HUES6 (cell line): ENCODE measurements around the gene ZNF592.

Source experiments
- H3K27ac ChIP-seq: 2 replicates; pipeline ENCODE4 v1.7.0; 2013; ENCODE audit warnings: low read depth, mild to moderate bottlenecking, low read length, inconsistent platforms
- H3K27me3 ChIP-seq: 2 replicates; pipeline ENCODE4 v1.6.1; 2013; ENCODE audit warnings: low read length; ENCODE audit not compliant: control insufficient read depth, insufficient read depth
- H3K36me3 ChIP-seq: 2 replicates; pipeline ENCODE4 v1.6.1; 2013; ENCODE audit warnings: low read length; ENCODE audit not compliant: control insufficient read depth, insufficient read depth
- H3K4me1 ChIP-seq: 2 replicates; pipeline ENCODE4 v1.6.1; 2013; ENCODE audit warnings: low read length; ENCODE audit not compliant: control insufficient read depth, insufficient read depth
- H3K4me3 ChIP-seq: 2 replicates; pipeline ENCODE4 v1.5.1; 2013; ENCODE audit warnings: low read depth, low read length
- H3K9ac ChIP-seq: one replicate; pipeline ENCODE4 v1.6.1; 2013; ENCODE audit warnings: mild to moderate bottlenecking, low read length
- H3K9me3 ChIP-seq: 2 replicates; pipeline ENCODE4 v1.6.1; 2013; ENCODE audit warnings: low read depth, low read length; ENCODE audit not compliant: control insufficient read depth, insufficient read depth

Gene ZNF592

GRCh38 chr15:84819791-84820190 lies 71.4 kb downstream of the ZNF592 start:
- Histone ChIP-seq H3K4me3 (no peak overlapping the region), H3K27ac (no peak overlapping the region), H3K27me3 (no peaks in the 10 kb centered on the region), H3K36me3 (no peaks in the 10 kb centered on the region), H3K9ac (no peak overlapping the region), H3K4me1 (peaks cover 48% of the 10 kb centered on the region), H3K9me3 (no peaks in the 10 kb centered on the region)

GRCh38 chr15:84821501-84822021 lies 73.2 kb downstream of the ZNF592 start:
- H3K9ac ChIP-seq: no peak overlapping the region
- H3K4me1 ChIP-seq: peaks cover 47% of the 10 kb centered on the region
- H3K27me3 ChIP-seq: no peaks in the 10 kb centered on the region
- H3K4me3 ChIP-seq: no peak overlapping the region
- H3K27ac ChIP-seq: no peak overlapping the region
- H3K36me3 ChIP-seq: no peaks in the 10 kb centered on the region
- H3K9me3 ChIP-seq: no peaks in the 10 kb centered on the region

GRCh38 chr15:84822653-84823281 lies 74.4 kb downstream of the ZNF592 start:
- H3K36me3 ChIP-seq: peaks cover 6% of the 10 kb centered on the region; the same call in 1 of the 2 replicates
- H3K9ac ChIP-seq: no peak overlapping the region
- H3K4me1 ChIP-seq: peaks cover 40% of the 10 kb centered on the region
- H3K27me3 ChIP-seq: no peaks in the 10 kb centered on the region
- H3K27ac ChIP-seq: no peak overlapping the region
- no peaks in the 10 kb centered on the region for H3K9me3 ChIP-seq
- no peak overlapping the region for H3K4me3 ChIP-seq

- H3K27ac ChIP-seq: no peak overlapping the region
- H3K4me1 ChIP-seq: peaks cover 35% of the 10 kb centered on the region
- peaks cover 9% of the 10 kb centered on the region; the same call in 1 of the 2 replicates for H3K36me3 ChIP-seq
- H3K4me3 ChIP-seq: no peak overlapping the region
- no peaks in the 10 kb centered on the region for H3K27me3 ChIP-seq
- H3K9me3 ChIP-seq: no peaks in the 10 kb centered on the region
- no peak overlapping the region for H3K9ac ChIP-seq
Measured at GRCh38 chr15:84823282-84823878, 75.0 kb downstream of the ZNF592 start.

GRCh38 chr15:84824260-84825007 lies 76.0 kb downstream of the ZNF592 start:
- Histone ChIP-seq H3K9me3 (no peaks in the 10 kb centered on the region), H3K9ac (no peak overlapping the region), H3K36me3 (peaks cover 13% of the 10 kb centered on the region; the same call in 1 of the 2 replicates), H3K27me3 (no peaks in the 10 kb centered on the region), H3K4me1 (peaks cover 31% of the 10 kb centered on the region), H3K4me3 (no peak overlapping the region), H3K27ac (no peak overlapping the region)

GRCh38 chr15:84826369-84826823 lies 78.0 kb downstream of the ZNF592 start:
- Histone ChIP-seq H3K36me3 (peaks cover 13% of the 10 kb centered on the region; the same call in 1 of the 2 replicates), H3K27me3 (no peaks in the 10 kb centered on the region), H3K9me3 (no peaks in the 10 kb centered on the region), H3K4me1 (peaks cover 21% of the 10 kb centered on the region), H3K9ac (no peak overlapping the region), H3K4me3 (no peak overlapping the region), H3K27ac (no peak overlapping the region)

- no peak overlapping the region for H3K27ac ChIP-seq
- H3K27me3 ChIP-seq: no peaks in the 10 kb centered on the region
- no peak overlapping the region for H3K4me3 ChIP-seq
- no peak overlapping the region for H3K9ac ChIP-seq
- H3K9me3 ChIP-seq: no peaks in the 10 kb centered on the region
- peaks cover 13% of the 10 kb centered on the region for H3K4me1 ChIP-seq
- H3K36me3 ChIP-seq: peaks cover 15% of the 10 kb centered on the region; the same call in 1 of the 2 replicates
Measured at GRCh38 chr15:84827246-84827645, 78.9 kb downstream of the ZNF592 start.

- Histone ChIP-seq H3K4me1 (peaks cover 7% of the 10 kb centered on the region), H3K9ac (no peak overlapping the region), H3K27ac (no peak overlapping the region), H3K36me3 (peaks cover 25% of the 10 kb centered on the region; the same call in 1 of the 2 replicates), H3K27me3 (no peaks in the 10 kb centered on the region), H3K4me3 (no peak overlapping the region), H3K9me3 (no peaks in the 10 kb centered on the region)
Measured at GRCh38 chr15:84828086-84828908, 79.9 kb downstream of the ZNF592 start.

GRCh38 chr15:84829428-84829827 lies 81.0 kb downstream of the ZNF592 start:
- Histone ChIP-seq H3K4me1 (peaks cover 7% of the 10 kb centered on the region), H3K36me3 (peaks cover 25% of the 10 kb centered on the region; the same call in 1 of the 2 replicates), H3K27me3 (no peaks in the 10 kb centered on the region), H3K27ac (no peak overlapping the region), H3K4me3 (no peak overlapping the region), H3K9me3 (no peaks in the 10 kb centered on the region), H3K9ac (no peak overlapping the region)

- peaks cover 7% of the 10 kb centered on the region for H3K4me1 ChIP-seq
- no peak overlapping the region for H3K9ac ChIP-seq
- no peak overlapping the region for H3K27ac ChIP-seq
- H3K36me3 ChIP-seq: peaks cover 25% of the 10 kb centered on the region; the same call in 1 of the 2 replicates
- H3K4me3 ChIP-seq: no peak overlapping the region
- no peaks in the 10 kb centered on the region for H3K9me3 ChIP-seq
- no peaks in the 10 kb centered on the region for H3K27me3 ChIP-seq
Measured at GRCh38 chr15:84830036-84830435, 81.6 kb downstream of the ZNF592 start.
